Posterior vena cava (tissue), 2 donors: ENCODE results near the gene FAM131B. TPM values are rescaled to one million over a fixed set of nuclear protein-coding genes. Genes with fewer than 3 reads are reported as not detected.
"Not testable (repeated sequence)": the region's sequence is repeated elsewhere in the genome, so short reads cannot be mapped to it uniquely, and the experiment has no call there.

Source experiments
- DNase-seq: peaks from one replicate; pipeline ENCODE4 v3.0.0-alpha.2; 2020; ENCODE audit warnings: low spot score
- intact Hi-C, 2 donors: fragments of 100-400 bp; cut with DNase I; formaldehyde crosslinking; loops; one replicate each; pipeline versions ENCODE4 v1.14.1 to v1.14.2; 2022 to 2023
- total RNA-seq, 2 donors: library from RNA; stranded (reverse); fragmentation: NEBNext Ultra II Directional; extraction: Animal tissue kit (Norgen Biotek cat#: 25700); gene quantifications; one replicate each; pipeline ENCODE4 v1.2.1, GENCODE V29; 2021
- donor health status: DM: yes; HTN: yes; CAD: no.
- donor health status: DM: yes; HTN: yes; CAD: no.

The FAM131B gene
- total RNA-seq, 2 donors from 2014 or later: 1.1 to 1.5 TPM

- intact Hi-C loops: no loop called here
- peak; percentile 74 for DNase-seq
These were observed 33.7 kb upstream of the FAM131B start for GRCh38 chr7:143396182-143396581.

DNA sequence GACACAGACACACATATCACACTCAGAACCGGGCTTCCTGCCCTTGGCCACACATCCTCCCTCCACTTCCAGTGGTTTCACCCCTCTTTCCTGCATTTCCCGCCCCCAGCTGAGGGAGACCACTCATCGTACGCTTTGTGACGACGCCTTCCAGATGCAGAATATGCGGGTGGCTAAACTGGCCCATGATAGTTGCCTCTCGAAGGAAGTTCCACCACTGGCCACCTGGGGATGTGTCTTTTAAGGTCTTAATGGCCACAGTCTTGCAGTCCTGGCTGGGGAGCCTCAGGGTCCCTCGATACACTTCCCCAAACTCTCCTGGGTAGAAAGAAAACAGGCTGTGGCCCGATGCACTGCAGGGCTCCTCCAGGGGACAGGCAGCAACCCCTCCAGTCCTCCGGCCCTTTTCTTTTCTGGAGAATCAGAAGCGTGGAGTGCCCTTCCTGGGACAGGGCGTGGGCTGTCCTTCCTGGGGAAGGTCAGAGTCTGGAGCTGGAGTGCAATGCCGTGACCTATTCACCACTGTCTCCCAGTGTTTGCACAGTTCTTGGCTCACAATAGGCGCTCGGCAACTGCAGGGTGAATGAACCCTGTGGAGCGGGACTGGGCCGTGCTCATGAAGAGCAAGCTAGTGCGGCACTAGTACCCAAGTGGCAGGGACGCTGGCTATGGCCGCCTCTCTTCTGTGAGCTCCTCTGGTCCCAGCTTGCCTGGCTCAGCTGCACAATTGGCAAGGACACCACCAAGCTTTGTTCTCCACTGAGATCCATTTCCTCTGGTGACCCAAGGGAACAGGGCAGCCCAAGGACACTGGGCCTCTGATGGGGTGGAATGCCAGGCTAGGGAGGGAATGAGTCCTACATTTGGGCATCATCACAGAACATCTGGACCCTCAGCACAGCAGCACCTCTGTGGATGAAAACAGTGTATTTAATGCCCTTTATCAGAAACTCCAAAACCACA lies 33.0 kb upstream of the FAM131B start:
- DNase-seq: peak; percentile 82
- intact Hi-C loops: no loop called here

GRCh38 chr7:143394777-143395176 lies 32.3 kb upstream of the FAM131B start:
- intact Hi-C loops: no loop called here
- peak; percentile 46 for DNase-seq

DNA sequence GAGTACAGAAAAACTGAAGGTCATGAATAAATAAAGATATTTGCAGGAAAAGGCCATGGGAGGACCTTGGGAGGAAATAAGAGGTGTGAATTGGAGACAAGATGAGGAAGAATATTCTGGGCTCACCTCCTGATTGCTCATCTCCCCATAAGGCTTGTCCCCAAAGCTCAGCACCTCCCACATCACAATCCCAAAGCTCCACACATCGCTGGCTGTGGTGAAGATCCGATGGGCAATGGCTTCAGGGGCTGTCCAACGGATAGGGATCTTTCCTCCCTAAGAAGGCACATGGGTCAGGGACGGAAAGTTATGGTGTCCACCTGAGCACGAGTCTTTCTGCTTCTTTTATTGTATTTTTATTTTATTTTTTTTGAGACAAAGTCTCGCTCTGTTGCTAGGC lies 31.6 kb upstream of the FAM131B start:
- DNase-seq: peak; percentile 34
- intact Hi-C loops: no loop called here

- intact Hi-C loops: no loop called here
- peak; percentile 78 for DNase-seq
These were observed 30.9 kb upstream of the FAM131B start for GRCh38 chr7:143393267-143394041.

GRCh38 chr7:143392875-143393266 lies 30.4 kb upstream of the FAM131B start:
- intact Hi-C loops: no loop called here
- peak; percentile 20 for DNase-seq

GRCh38 chr7:143392427-143392826 lies 29.9 kb upstream of the FAM131B start:
- DNase-seq: peak; percentile 64
- intact Hi-C loops: not testable (repeated sequence)

- DNase-seq: peak; percentile 95
- intact Hi-C loops: no loop called here
These were observed 29.2 kb upstream of the FAM131B start for GRCh38 chr7:143391462-143392404.

GRCh38 chr7:143390773-143391317 lies 28.3 kb upstream of the FAM131B start:
- intact Hi-C loops: no loop called here
- DNase-seq: no peak

GRCh38 chr7:143390104-143390772 lies 27.7 kb upstream of the FAM131B start:
- peak; percentile 60 for DNase-seq
- intact Hi-C loops: no loop called here

GRCh38 chr7:143389316-143390103 lies 27.0 kb upstream of the FAM131B start:
- no peak for DNase-seq
- intact Hi-C loops: no loop called here

- intact Hi-C loops: no loop called here
- DNase-seq: no peak
These were observed 26.1 kb upstream of the FAM131B start for GRCh38 chr7:143388491-143389101.

GRCh38 chr7:143388051-143388450 lies 25.5 kb upstream of the FAM131B start:
- intact Hi-C loops: no loop called here
- DNase-seq: no peak

- DNase-seq: peak; percentile 66
- intact Hi-C loops: no loop called here
These were observed 24.9 kb upstream of the FAM131B start for GRCh38 chr7:143387156-143387975.

- intact Hi-C loops: no loop called here
- peak; percentile 73 for DNase-seq
These were observed 23.6 kb upstream of the FAM131B start for GRCh38 chr7:143385891-143386781.
